Measurements from ENCODE around the gene PLAGL1. TPM values are rescaled to one million over a fixed set of nuclear protein-coding genes. Genes with fewer than 3 reads are reported as not detected.
"Not testable (repeated sequence)": the region's sequence is repeated elsewhere in the genome, so short reads cannot be mapped to it uniquely, and the experiment has no call there.

PLAGL1 gene
- polyA plus RNA-seq, 1 donor from 2014 or later = 4.5 TPM

DNA sequence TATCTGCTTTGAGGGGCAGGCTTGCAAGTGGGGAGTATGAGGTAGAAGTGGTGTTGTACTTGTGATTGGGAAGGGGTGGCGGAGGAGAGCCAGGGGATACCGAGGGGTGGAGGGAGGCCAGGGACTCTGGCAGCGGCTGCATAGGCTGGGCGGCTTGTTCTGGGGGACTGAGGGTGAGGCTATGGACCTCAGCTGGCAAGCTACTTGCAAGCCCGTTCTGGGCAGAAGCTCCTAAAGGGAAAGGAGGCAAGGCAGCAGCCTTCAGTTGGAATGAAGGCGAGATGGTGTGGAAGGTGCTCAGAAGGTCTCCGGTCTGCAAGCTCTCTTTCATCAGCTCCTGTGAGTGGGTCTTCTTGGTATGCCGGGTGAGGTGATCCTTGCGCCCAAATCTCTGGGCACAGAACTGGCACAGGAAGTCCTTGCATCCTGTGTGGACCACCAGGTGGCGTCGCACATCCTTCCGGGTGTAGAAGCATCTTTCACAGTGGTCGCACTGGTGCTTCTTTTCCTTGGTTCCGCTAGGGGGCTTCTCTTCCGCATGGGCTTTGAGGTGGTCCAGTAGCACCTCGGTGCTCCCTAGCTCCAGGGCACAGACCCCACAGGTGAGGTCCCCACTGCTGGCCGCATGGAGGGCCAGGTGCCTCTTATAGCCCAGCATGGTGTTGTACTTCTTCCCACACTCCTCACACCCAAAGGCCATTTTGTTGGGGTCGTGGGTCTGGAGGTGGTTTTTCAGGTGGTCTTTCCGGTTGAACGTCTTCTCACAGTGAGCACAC lies 66.0 kb downstream of the PLAGL1 start:
- Mint-ChIP-seq H3K36me3 (no peaks in the 10 kb centered on the region), H3K27me3 (no peaks in the 10 kb centered on the region), H3K9me3 (no peaks in the 10 kb centered on the region), H3K4me3 (no peak overlapping the region), H3K27ac (no peak overlapping the region), H3K4me1 (peaks cover 3 to 5% (median 3%) of the 10 kb centered on the region in 3 donors)

- Mint-ChIP-seq H3K4me3 (no peak overlapping the region), H3K27me3 (no peaks in the 10 kb centered on the region), H3K36me3 (no peaks in the 10 kb centered on the region), H3K27ac (no peak overlapping the region), H3K9me3 (no peaks in the 10 kb centered on the region), H3K4me1 (peaks cover 3 to 5% (median 3%) of the 10 kb centered on the region in 3 donors)
These were observed 68.0 kb downstream of the PLAGL1 start for GRCh38 chr6:143940011-143940597.

GRCh38 chr6:143939364-143939763 lies 68.7 kb downstream of the PLAGL1 start:
- Mint-ChIP-seq H3K4me3 (no peak overlapping the region), H3K36me3 (peaks cover 2% of the 10 kb centered on the region), H3K27ac (no peak overlapping the region), H3K9me3 (peaks cover 0 to under 1% (median 0%) of the 10 kb centered on the region in 3 donors), H3K27me3 (no peaks in the 10 kb centered on the region), H3K4me1 (peaks cover 3 to 5% (median 3%) of the 10 kb centered on the region in 3 donors)

GRCh38 chr6:143937668-143937970 lies 70.4 kb downstream of the PLAGL1 start:
- Mint-ChIP-seq H3K4me1 (peaks cover 3 to 5% (median 3%) of the 10 kb centered on the region in 3 donors), H3K36me3 (peaks cover 6% of the 10 kb centered on the region), H3K27ac (no peak overlapping the region), H3K27me3 (no peaks in the 10 kb centered on the region), H3K4me3 (no peak overlapping the region), H3K9me3 (peaks cover 0 to 4% (median under 1%) of the 10 kb centered on the region in 3 donors)

DNA sequence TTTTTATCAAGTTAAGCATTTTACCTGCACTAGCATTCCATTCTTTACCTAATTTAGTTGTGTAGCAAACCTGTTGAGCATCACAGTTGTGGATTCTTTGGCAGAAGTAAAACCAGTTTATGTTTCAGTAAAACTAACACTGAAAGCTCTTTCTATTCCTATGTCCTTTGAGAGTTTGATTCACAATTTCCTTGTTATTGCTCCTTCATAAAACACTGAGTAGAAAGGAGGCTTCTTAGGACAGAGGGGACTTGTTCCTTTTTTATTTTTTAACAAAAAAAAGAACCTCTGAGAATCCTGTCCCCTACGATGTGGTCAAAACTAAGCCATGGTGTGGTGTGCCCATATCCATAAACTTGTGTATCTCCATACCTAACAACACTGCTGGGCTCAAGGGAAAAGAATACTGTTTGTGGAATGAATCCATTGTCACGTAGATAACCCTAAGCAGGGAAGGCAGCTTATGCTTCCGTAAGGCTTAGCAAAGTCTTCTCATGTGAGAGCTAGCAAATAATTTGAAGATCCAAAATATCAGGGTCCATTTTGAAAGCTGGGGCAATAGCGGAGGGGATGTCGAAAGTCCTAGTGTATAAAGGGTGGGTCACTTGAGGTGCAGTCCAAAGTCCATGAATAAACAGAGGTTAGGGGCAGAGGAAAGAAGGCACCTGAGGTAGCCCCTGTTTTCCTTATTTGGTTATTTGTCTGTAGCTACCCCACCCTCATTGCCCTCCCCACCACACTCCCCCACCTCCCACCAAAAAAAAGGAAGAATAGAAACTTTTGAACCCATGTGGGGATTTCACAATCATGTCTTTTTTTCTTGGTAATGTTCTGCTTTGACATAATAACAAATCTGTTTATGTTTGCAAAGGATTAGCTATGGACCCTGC lies 71.0 kb downstream of the PLAGL1 start:
- H3K4me1 Mint-ChIP-seq = peaks cover 3 to 5% (median 3%) of the 10 kb centered on the region in 3 donors
- peaks cover 0 to 7% (median 4%) of the 10 kb centered on the region in 3 donors for H3K9me3 Mint-ChIP-seq
- no peaks in the 10 kb centered on the region for H3K27me3 Mint-ChIP-seq
- H3K27ac Mint-ChIP-seq = no peak overlapping the region
- H3K36me3 Mint-ChIP-seq = peaks cover 9% of the 10 kb centered on the region
- H3K4me3 Mint-ChIP-seq = no peak overlapping the region

GRCh38 chr6:143936347-143936746 lies 71.7 kb downstream of the PLAGL1 start:
- no peak overlapping the region for H3K27ac Mint-ChIP-seq
- no peak overlapping the region for H3K4me3 Mint-ChIP-seq
- no peaks in the 10 kb centered on the region for H3K27me3 Mint-ChIP-seq
- peaks cover 0 to 11% (median 7%) of the 10 kb centered on the region in 3 donors for H3K9me3 Mint-ChIP-seq
- H3K36me3 Mint-ChIP-seq = peaks cover 9% of the 10 kb centered on the region
- H3K4me1 Mint-ChIP-seq = peaks cover 3 to 5% (median 3%) of the 10 kb centered on the region in 3 donors

DNA sequence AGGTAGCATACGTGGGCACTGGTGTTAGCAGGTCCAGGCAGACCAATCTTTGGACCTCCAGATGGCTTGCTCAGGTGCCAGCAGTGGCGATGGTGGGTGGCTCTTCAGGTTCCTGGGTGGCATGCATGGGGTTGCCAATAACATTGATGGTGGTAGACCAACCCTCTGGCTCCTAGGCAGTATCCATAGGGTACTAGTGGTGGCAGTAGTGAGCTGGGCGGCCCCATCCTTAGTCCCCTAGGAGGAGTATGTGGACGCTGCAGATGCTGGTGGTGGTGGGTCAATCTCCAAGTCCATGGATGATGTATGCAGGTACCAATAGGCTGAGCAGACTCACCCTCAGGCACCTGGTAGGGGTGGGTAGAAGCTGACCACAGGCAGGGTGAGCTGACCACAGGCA lies 73.2 kb downstream of the PLAGL1 start:
- peaks cover 0 to 1% (median under 1%) of the 10 kb centered on the region in 3 donors for H3K4me1 Mint-ChIP-seq
- H3K36me3 Mint-ChIP-seq = peaks cover 13% of the 10 kb centered on the region

GRCh38 chr6:143934331-143934730 lies 73.7 kb downstream of the PLAGL1 start:
- Mint-ChIP-seq H3K4me3 (no peak overlapping the region), H3K36me3 (peaks cover 13% of the 10 kb centered on the region), H3K27me3 (no peaks in the 10 kb centered on the region), H3K9me3 (peaks cover 0 to 18% (median 17%) of the 10 kb centered on the region in 3 donors), H3K4me1 (no peaks in the 10 kb centered on the region), H3K27ac (no peak overlapping the region)

More for the DNA sequence above, 73.2 kb downstream of the PLAGL1 start:
- Mint-ChIP-seq H3K27me3 (no peaks in the 10 kb centered on the region), H3K27ac (no peak overlapping the region), H3K9me3 (peaks cover 0 to 16% (median 13%) of the 10 kb centered on the region in 3 donors), H3K4me3 (no peak overlapping the region)

- H3K27ac Mint-ChIP-seq = no peak overlapping the region
- no peak overlapping the region for H3K4me3 Mint-ChIP-seq
- peaks cover 15% of the 10 kb centered on the region for H3K36me3 Mint-ChIP-seq
- H3K9me3 Mint-ChIP-seq = peaks cover 1 to 18% (median 18%) of the 10 kb centered on the region in 3 donors
- no peaks in the 10 kb centered on the region for H3K4me1 Mint-ChIP-seq
- H3K27me3 Mint-ChIP-seq = no peaks in the 10 kb centered on the region
These were observed 78.1 kb downstream of the PLAGL1 start for GRCh38 chr6:143929975-143930374.

DNA sequence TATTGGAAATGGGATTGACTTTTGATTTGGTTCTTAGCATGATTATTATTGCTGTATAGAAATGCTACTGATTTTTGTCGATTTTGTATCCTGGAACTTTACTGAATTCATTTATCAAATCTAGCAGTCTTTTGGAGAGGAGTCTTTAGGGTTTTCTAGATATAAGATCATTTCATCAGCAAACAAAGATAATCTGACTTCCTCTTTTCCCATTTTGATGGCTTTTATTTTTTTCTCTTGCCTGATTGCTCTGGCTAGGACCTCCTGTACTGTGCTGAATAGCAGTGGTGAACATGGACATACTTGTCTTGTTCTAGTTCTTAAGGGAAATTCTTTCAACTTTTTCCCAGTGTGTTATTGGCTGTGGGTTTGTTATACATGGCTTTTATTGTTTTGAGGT lies 79.2 kb downstream of the PLAGL1 start:
- H3K36me3 Mint-ChIP-seq = peaks cover 12% of the 10 kb centered on the region
- H3K4me1 Mint-ChIP-seq = no peaks in the 10 kb centered on the region
- H3K9me3 Mint-ChIP-seq = peaks cover 4 to 22% (median 14%) of the 10 kb centered on the region in 3 donors
- H3K4me3 Mint-ChIP-seq = no peak overlapping the region
- no peaks in the 10 kb centered on the region for H3K27me3 Mint-ChIP-seq
- no peak overlapping the region for H3K27ac Mint-ChIP-seq

DNA sequence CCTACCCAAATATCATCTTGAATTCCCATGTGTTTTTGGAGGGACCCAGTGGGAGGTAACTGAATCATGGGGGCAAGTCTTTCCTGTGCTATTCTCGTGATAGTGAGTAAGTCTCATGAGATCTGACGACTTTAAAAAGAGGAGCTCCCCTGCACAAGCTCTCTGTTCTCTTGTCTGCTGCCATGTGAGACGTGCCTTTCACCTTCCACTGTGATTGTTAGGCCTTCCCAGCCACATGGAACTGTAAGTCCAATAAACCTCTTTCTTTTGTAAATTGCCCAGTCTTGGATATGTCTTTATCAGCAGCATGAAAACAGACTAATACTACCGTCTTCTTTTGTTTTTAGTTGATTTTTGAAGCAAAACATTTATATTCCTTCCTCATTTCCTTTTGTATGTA lies 91.0 kb downstream of the PLAGL1 start:
- not testable (repeated sequence) for H3K4me3 Mint-ChIP-seq, H3K4me1 Mint-ChIP-seq, H3K27ac Mint-ChIP-seq, H3K27me3 Mint-ChIP-seq
- H3K9me3 Mint-ChIP-seq = peaks cover 8 to 24% (median 17%) of the 10 kb centered on the region in 3 donors
- peaks cover 11% of the 10 kb centered on the region for H3K36me3 Mint-ChIP-seq

GRCh38 chr6:143912671-143913070 lies 95.4 kb downstream of the PLAGL1 start:
- Mint-ChIP-seq H3K4me1 (peaks cover 0 to 1% (median 0%) of the 10 kb centered on the region in 3 donors), H3K9me3 (peaks cover 11 to 22% (median 11%) of the 10 kb centered on the region in 3 donors), H3K27me3 (no peaks in the 10 kb centered on the region), H3K27ac (no peak overlapping the region), H3K36me3 (peaks cover 11% of the 10 kb centered on the region), H3K4me3 (no peak overlapping the region)

DNA sequence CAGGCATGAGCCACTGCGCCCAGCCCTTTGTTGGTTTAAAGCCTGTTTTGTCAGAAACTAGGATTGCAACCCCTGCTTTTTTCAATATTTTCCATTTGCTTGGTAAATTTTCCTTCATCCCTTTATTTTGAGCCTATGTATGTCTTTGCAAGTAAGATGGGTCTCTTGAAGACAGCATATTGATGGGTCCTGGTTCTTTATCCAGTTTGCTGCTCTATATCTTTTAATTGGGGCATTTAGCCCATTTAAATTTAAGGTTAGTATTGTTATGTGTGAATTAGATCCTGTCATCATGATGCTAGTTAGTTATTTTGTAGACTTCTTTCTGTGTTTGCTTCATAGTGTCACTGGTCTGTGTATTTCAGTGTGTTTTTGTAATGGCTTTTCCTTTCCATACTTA lies 97.0 kb downstream of the PLAGL1 start:
- peaks cover 6 to 12% (median 12%) of the 10 kb centered on the region in 3 donors for H3K9me3 Mint-ChIP-seq
- H3K4me1 Mint-ChIP-seq = peaks cover 0 to 1% (median 0%) of the 10 kb centered on the region in 3 donors
- no peak overlapping the region for H3K27ac Mint-ChIP-seq
- peak overlapping the region in 1 of 4 donors; percentile 74 for H3K4me3 Mint-ChIP-seq
- H3K36me3 Mint-ChIP-seq = peaks cover 11% of the 10 kb centered on the region
- no peaks in the 10 kb centered on the region for H3K27me3 Mint-ChIP-seq

DNA sequence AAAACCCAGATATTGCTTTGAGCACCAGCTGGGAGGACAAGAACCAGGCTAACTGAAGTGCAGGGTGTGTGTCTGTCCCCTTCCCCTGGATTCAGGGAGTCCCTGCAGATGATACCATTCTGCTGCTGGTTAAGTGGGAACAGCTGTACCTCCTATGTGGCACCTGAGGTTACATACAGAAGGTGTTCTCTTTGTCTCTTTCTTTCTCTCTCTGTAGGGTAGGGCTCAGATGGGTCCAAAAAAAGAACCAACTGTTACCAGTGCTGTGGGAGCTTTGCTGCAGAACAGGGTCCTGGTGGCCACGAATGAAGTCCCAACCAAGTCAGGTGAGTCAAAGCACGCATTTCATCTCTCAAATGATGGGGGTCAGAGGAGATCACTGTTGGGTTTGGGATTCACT lies 105.2 kb downstream of the PLAGL1 start:
- Mint-ChIP-seq H3K27me3 (no peaks in the 10 kb centered on the region), H3K9me3 (peaks cover 0 to 2% (median 0%) of the 10 kb centered on the region in 3 donors), H3K36me3 (no peaks in the 10 kb centered on the region), H3K4me1 (peaks cover 0 to 9% (median 2%) of the 10 kb centered on the region in 3 donors), H3K4me3 (peak overlapping the region in 1 of 4 donors; percentile 63), H3K27ac (no peak overlapping the region)
